NB4 (cell line): ENCODE results near the gene KRTAP4-3.
"Not testable (repeated sequence)": the region's sequence is repeated elsewhere in the genome, so short reads cannot be mapped to it uniquely, and the experiment has no call there.

Experiments
- DNase-seq: peaks from one replicate; pipeline ENCODE4 v3.0.0; 2010; ENCODE audit warnings: low read depth
- H3K4me3 ChIP-seq: one replicate; pipeline ENCODE4 v1.5.1; 2011; ENCODE audit warnings: mild to moderate bottlenecking, low read depth, low read length, moderate library complexity
- CTCF ChIP-seq: IDR thresholded peaks from one replicate; pipeline ENCODE4 v1.5.1; 2012; ENCODE audit warnings: low read depth, low read length
- MAX ChIP-seq: IDR thresholded peaks from 2 replicates; pipeline ENCODE4 v1.6.1; 2011; ENCODE audit warnings: low read depth, low read length
- MYC ChIP-seq: IDR thresholded peaks from 2 replicates; pipeline ENCODE4 v1.6.1; 2011; ENCODE audit warnings: low read depth, low read length
- POLR2A ChIP-seq: IDR thresholded peaks from 2 replicates; pipeline ENCODE4 v1.6.1; 2011; ENCODE audit warnings: mild to moderate bottlenecking; ENCODE audit not compliant: insufficient read length; ENCODE audit errors: extremely low read depth

Gene KRTAP4-3

GRCh38 chr17:41140360-41141131 lies 27.5 kb downstream of the KRTAP4-3 start, which contains the start of gene KRTAP4-6:
Gene KRTAP4-6, minus strand, starts transcription at chr17:41140544. Its CDS starts 57 bp downstream, at chr17:41140487.
- DNase-seq, result no peak
- no peak within 1 kb of the TSS for H3K4me3 ChIP-seq
- no peak for TF ChIP-seq CTCF
- no peak for TF ChIP-seq MYC
- no peak for TF ChIP-seq MAX
- TF ChIP-seq POLR2A, result no peak

GRCh38 chr17:41139865-41140264 lies 28.2 kb downstream of the KRTAP4-3 start:
- DNase-seq, H3K4me3 ChIP-seq: not testable (repeated sequence)

- TF ChIP-seq MYC (no peak), POLR2A (no peak), CTCF (no peak), MAX (no peak)
- DNase-seq, result no peak
- H3K4me3 ChIP-seq, result no peak overlapping the region
These were observed 33.9 kb downstream of the KRTAP4-3 start for GRCh38 chr17:41133880-41134735.

GRCh38 chr17:41131979-41132378 lies 36.0 kb downstream of the KRTAP4-3 start:
- no peak for TF ChIP-seq MAX
- TF ChIP-seq POLR2A, result no peak
- DNase-seq, result no peak
- no peak overlapping the region for H3K4me3 ChIP-seq

GRCh38 chr17:41127371-41127770 lies 40.6 kb downstream of the KRTAP4-3 start:
- TF ChIP-seq MYC, result no peak
- TF ChIP-seq MAX, result no peak
- TF ChIP-seq CTCF, result no peak
- TF ChIP-seq POLR2A, result no peak
- DNase-seq, result no peak
- H3K4me3 ChIP-seq, result no peak overlapping the region

GRCh38 chr17:41126412-41126811 lies 41.6 kb downstream of the KRTAP4-3 start:
- no peak overlapping the region for H3K4me3 ChIP-seq
- TF ChIP-seq MAX, result no peak
- no peak for TF ChIP-seq MYC
- no peak for TF ChIP-seq POLR2A
- TF ChIP-seq CTCF, result no peak
- no peak for DNase-seq
